PC-3 (cell line): ENCODE measurements around the gene CFAP54.

Experiments
- EZH2 ChIP-seq: fragments of 300-600 bp; sonication (generic); IDR thresholded peaks from one replicate; pipeline ENCODE4 v1.6.1; 2017; ENCODE audit warnings: antibody characterized with exemption, mild to moderate bottlenecking, low read length; ENCODE audit not compliant: unreplicated experiment
- TF ChIP-seq, protein P1 (sequence below): fragments of 300-600 bp; sonication (generic); conservative IDR thresholded peaks from 2 replicates; pipeline ENCODE4 v1.5.1; 2017; ENCODE audit warnings: antibody characterized with exemption, low read depth, mild to moderate bottlenecking, low read length

DNA sequence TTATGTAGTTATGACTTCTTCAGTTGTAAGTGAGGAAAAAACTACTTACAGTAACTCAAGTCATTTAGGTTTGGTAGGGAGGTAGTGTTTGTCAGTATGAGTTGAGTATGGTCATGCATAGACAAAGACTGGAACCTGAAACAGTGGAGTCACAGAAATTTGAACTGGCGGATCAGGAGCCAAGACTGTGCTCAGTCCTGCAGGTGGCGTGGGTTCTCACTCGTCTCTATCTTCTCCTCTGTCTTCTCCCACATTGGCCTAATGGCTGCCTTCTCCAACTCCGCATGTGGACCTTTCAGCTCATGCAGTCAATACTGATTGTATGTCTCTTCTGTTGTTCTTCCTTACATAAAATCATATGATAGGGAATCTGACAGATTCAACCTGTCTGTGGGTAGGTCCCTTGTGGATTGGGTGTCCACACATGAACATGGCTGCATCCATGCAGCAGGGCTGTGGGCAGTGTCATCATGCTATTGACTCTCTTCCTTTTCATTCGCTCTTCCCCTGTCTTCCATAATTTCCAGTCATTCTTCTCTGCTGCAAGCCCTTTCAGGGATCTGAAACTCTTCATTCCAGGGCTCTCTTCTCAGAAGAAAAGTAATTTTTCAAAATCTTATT, 338.9 kb downstream of the CFAP54 start:
- no peak for TF ChIP-seq EZH2
- TF ChIP-seq, protein P1, sequence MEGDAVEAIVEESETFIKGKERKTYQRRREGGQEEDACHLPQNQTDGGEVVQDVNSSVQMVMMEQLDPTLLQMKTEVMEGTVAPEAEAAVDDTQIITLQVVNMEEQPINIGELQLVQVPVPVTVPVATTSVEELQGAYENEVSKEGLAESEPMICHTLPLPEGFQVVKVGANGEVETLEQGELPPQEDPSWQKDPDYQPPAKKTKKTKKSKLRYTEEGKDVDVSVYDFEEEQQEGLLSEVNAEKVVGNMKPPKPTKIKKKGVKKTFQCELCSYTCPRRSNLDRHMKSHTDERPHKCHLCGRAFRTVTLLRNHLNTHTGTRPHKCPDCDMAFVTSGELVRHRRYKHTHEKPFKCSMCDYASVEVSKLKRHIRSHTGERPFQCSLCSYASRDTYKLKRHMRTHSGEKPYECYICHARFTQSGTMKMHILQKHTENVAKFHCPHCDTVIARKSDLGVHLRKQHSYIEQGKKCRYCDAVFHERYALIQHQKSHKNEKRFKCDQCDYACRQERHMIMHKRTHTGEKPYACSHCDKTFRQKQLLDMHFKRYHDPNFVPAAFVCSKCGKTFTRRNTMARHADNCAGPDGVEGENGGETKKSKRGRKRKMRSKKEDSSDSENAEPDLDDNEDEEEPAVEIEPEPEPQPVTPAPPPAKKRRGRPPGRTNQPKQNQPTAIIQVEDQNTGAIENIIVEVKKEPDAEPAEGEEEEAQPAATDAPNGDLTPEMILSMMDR = 0 out of 2 replicates have a peak, but pooled peaks have one; percentile 18
